ENCODE results near the gene AEN. TPM values are rescaled to one million over a fixed set of nuclear protein-coding genes. Genes with fewer than 3 reads are reported as not detected.

The AEN gene
- total RNA-seq, 1 experiment from 2014 or later, result 183 TPM

GRCh38 chr15:88624156-88624970, 3.2 kb downstream of the AEN start:
- H3K27me3 Mint-ChIP-seq (ENCODE audit: low read depth), result no peaks in the 10 kb centered on the region
- no peak for TF ChIP-seq NFE2L1 (CRISPR knock-in tag; IDR thresholded peaks at IDR 0.05)
- TF ChIP-seq ZNF138 (CRISPR knock-in tag; conservative IDR thresholded peaks at IDR 0.05), result no peak
- no peak for TF ChIP-seq FOXP1 (CRISPR knock-in tag; IDR thresholded peaks at IDR 0.05; ENCODE audit: borderline replicate concordance)
- no peak for TF ChIP-seq ZNF219 (CRISPR knock-in tag; IDR thresholded peaks at IDR 0.05; ENCODE audit: borderline replicate concordance)
- no peak for TF ChIP-seq CTCF (IDR thresholded peaks at IDR 0.05)
- TF ChIP-seq TEAD4 (CRISPR knock-in tag; IDR thresholded peaks at IDR 0.05), result no peak
- TF ChIP-seq EMX1 (CRISPR knock-in tag; IDR thresholded peaks at IDR 0.05), result no peak
- no peak for TF ChIP-seq MAX (CRISPR knock-in tag; IDR thresholded peaks at IDR 0.05)
- TF ChIP-seq NFATC4 (CRISPR knock-in tag; IDR thresholded peaks at IDR 0.05), result no peak
- no peak for TF ChIP-seq OVOL2 (CRISPR knock-in tag; IDR thresholded peaks at IDR 0.05; ENCODE audit: borderline replicate concordance)
- TF ChIP-seq HMGA2 (CRISPR knock-in tag; IDR thresholded peaks at IDR 0.05), result no peak
- no peak for TF ChIP-seq ZNF416 (CRISPR knock-in tag; IDR thresholded peaks at IDR 0.05)
- TF ChIP-seq MYBL2 (CRISPR knock-in tag; IDR thresholded peaks at IDR 0.05), result no peak
- TF ChIP-seq ZNF671 (CRISPR knock-in tag; IDR thresholded peaks at IDR 0.05), result no peak
- TF ChIP-seq TEAD1 (CRISPR knock-in tag; IDR thresholded peaks at IDR 0.05), result no peak
- TF ChIP-seq JAZF1 (CRISPR knock-in tag; IDR thresholded peaks at IDR 0.05), result no peak
- no peak for TF ChIP-seq SOX15 (CRISPR knock-in tag; IDR thresholded peaks at IDR 0.05)
- no peak for TF ChIP-seq ZBTB21 (CRISPR knock-in tag; IDR thresholded peaks at IDR 0.05; ENCODE audit: borderline replicate concordance)
- no peak for TF ChIP-seq ZNF317 (CRISPR knock-in tag; IDR thresholded peaks at IDR 0.05; ENCODE audit: borderline replicate concordance, low read depth)
- TF ChIP-seq ZNF396 (CRISPR knock-in tag; IDR thresholded peaks at IDR 0.05; ENCODE audit: borderline replicate concordance), result no peak
- H3K9me3 Mint-ChIP-seq, result no peaks in the 10 kb centered on the region
- peaks cover 69% of the 10 kb centered on the region for H3K4me1 Mint-ChIP-seq
- POLR2A ChIA-PET, result no interaction called here
- H3K4me3 Mint-ChIP-seq, result peak overlapping the region; percentile 79
- H3K36me3 Mint-ChIP-seq, result peaks cover 64% of the 10 kb centered on the region
- peak; percentile 25 for ATAC-seq
- DNase-seq (ENCODE audit: low spot score), result no peak
- peak overlapping the region; percentile 85 for H3K27ac Mint-ChIP-seq
- CTCF ChIA-PET, result interaction anchor here (0.8 to 1.3 kb wide), 8 partner anchors 9 to 228 kb away, joined by 3 to 10 read pairs (median 3); partner anchors contain the start of genes MRPL46 and MRPS11

- Mint-ChIP-seq H3K27ac (peak overlapping the region; percentile 85; the same call in 1 of the 2 replicates), H3K4me3 (peak overlapping the region; percentile 79; the same call in 1 of the 2 replicates), H3K27me3 (ENCODE audit: low read depth) (no peaks in the 10 kb centered on the region), H3K36me3 (peaks cover 71% of the 10 kb centered on the region), H3K9me3 (no peaks in the 10 kb centered on the region), H3K4me1 (peaks cover 70% of the 10 kb centered on the region)
- ATAC-seq, result no peak
- DNase-seq (ENCODE audit: low spot score), result no peak
- ChIA-PET CTCF (interaction anchor here (0.8 to 1.3 kb wide), 8 partner anchors 9 to 229 kb away, joined by 3 to 10 read pairs (median 3); partner anchors contain the start of genes MRPL46 and MRPS11), POLR2A (no interaction called here)
- TF ChIP-seq, protein P1, sequence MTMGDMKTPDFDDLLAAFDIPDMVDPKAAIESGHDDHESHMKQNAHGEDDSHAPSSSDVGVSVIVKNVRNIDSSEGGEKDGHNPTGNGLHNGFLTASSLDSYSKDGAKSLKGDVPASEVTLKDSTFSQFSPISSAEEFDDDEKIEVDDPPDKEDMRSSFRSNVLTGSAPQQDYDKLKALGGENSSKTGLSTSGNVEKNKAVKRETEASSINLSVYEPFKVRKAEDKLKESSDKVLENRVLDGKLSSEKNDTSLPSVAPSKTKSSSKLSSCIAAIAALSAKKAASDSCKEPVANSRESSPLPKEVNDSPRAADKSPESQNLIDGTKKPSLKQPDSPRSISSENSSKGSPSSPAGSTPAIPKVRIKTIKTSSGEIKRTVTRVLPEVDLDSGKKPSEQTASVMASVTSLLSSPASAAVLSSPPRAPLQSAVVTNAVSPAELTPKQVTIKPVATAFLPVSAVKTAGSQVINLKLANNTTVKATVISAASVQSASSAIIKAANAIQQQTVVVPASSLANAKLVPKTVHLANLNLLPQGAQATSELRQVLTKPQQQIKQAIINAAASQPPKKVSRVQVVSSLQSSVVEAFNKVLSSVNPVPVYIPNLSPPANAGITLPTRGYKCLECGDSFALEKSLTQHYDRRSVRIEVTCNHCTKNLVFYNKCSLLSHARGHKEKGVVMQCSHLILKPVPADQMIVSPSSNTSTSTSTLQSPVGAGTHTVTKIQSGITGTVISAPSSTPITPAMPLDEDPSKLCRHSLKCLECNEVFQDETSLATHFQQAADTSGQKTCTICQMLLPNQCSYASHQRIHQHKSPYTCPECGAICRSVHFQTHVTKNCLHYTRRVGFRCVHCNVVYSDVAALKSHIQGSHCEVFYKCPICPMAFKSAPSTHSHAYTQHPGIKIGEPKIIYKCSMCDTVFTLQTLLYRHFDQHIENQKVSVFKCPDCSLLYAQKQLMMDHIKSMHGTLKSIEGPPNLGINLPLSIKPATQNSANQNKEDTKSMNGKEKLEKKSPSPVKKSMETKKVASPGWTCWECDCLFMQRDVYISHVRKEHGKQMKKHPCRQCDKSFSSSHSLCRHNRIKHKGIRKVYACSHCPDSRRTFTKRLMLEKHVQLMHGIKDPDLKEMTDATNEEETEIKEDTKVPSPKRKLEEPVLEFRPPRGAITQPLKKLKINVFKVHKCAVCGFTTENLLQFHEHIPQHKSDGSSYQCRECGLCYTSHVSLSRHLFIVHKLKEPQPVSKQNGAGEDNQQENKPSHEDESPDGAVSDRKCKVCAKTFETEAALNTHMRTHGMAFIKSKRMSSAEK (CRISPR knock-in tag; IDR thresholded peaks at IDR 0.05; ENCODE audit: borderline replicate concordance), result no peak
- no peak for TF ChIP-seq SMAD3 (CRISPR knock-in tag; IDR thresholded peaks at IDR 0.05; ENCODE audit: borderline replicate concordance)
- no peak for TF ChIP-seq PREB (CRISPR knock-in tag; IDR thresholded peaks at IDR 0.05; ENCODE audit: borderline replicate concordance)
- no peak for TF ChIP-seq USF1 (CRISPR knock-in tag; IDR thresholded peaks at IDR 0.05)
- no peak for TF ChIP-seq ZNF263 (CRISPR knock-in tag; IDR thresholded peaks at IDR 0.05; ENCODE audit: low read depth)
- no peak for TF ChIP-seq ZNF512 (CRISPR knock-in tag; IDR thresholded peaks at IDR 0.05; ENCODE audit: borderline replicate concordance)
Observed at GRCh38 chr15:88624971-88625490, 3.9 kb downstream of the AEN start.
